ENCODE data around the gene SLC25A46.

Gene SLC25A46

GRCh38 chr5:110736753-110737152 lies 2.1 kb upstream of the SLC25A46 start:
- FAIRE-seq: no peak
- no peak for DNase-seq (ENCODE audit: insufficient read length, low spot score)
- no peak for TF ChIP-seq CTCF (IDR thresholded peaks at IDR 0.05; ENCODE audit: insufficient read depth, missing control alignments)

- FAIRE-seq (no peak), DNase-seq (ENCODE audit: insufficient read length, low spot score) (peak; percentile 13)
- TF ChIP-seq CTCF (IDR thresholded peaks at IDR 0.05; ENCODE audit: insufficient read depth, missing control alignments): no peak
Observed at GRCh38 chr5:110738503-110738811, 350 bp upstream of the SLC25A46 start.

GRCh38 chr5:110751902-110752762 lies 13.3 kb downstream of the SLC25A46 start:
- DNase-seq (ENCODE audit: insufficient read length, low spot score): no peak
- FAIRE-seq: no peak
- no peak for TF ChIP-seq CTCF (IDR thresholded peaks at IDR 0.05; ENCODE audit: insufficient read depth, missing control alignments)

- TF ChIP-seq CTCF (IDR thresholded peaks at IDR 0.05; ENCODE audit: insufficient read depth, missing control alignments): no peak
- no peak for DNase-seq (ENCODE audit: insufficient read length, low spot score)
- FAIRE-seq: no peak
Observed at GRCh38 chr5:110752953-110753352, 14.1 kb downstream of the SLC25A46 start.

GRCh38 chr5:110753600-110753999 lies 14.8 kb downstream of the SLC25A46 start:
- TF ChIP-seq CTCF (IDR thresholded peaks at IDR 0.05; ENCODE audit: insufficient read depth, missing control alignments): no peak
- FAIRE-seq (no peak), DNase-seq (ENCODE audit: insufficient read length, low spot score) (no peak)

- no peak for TF ChIP-seq CTCF (IDR thresholded peaks at IDR 0.05; ENCODE audit: insufficient read depth, missing control alignments)
- no peak for FAIRE-seq
Observed at GRCh38 chr5:110754181-110754580, 15.4 kb downstream of the SLC25A46 start.

GRCh38 chr5:110757118-110757729 lies 18.4 kb downstream of the SLC25A46 start:
- no peak for DNase-seq (ENCODE audit: insufficient read length, low spot score)
- FAIRE-seq: peak; percentile 86
- peak; percentile 74 for TF ChIP-seq CTCF (IDR thresholded peaks at IDR 0.05; ENCODE audit: insufficient read depth, missing control alignments)

More at GRCh38 chr5:110754181-110754580, 15.4 kb downstream of the SLC25A46 start:
- DNase-seq (ENCODE audit: insufficient read length, low spot score): no peak

Data from D721Med (cell line).